A549 (cell line): ENCODE measurements around the gene KCTD11. TPM values are rescaled to one million over a fixed set of nuclear protein-coding genes. Genes with fewer than 3 reads are reported as not detected.

Experiments
- ATAC-seq, 2 experiments: fragments of 200-7000 bp in 1 of 2; fragments of >200 bp in 1 of 2; cut with Nextera tagmentation in 1 of 2; cut with Tn5 transposase in 1 of 2; 3 replicates each; pipeline versions ENCODE4 v1.8.0 to v1.9.1; 2018 to 2020; ENCODE audit warnings: mild to moderate bottlenecking in 1 of 2, moderate library complexity in 1 of 2
- CTCF ChIA-PET: fragments of 300-600 bp; sonication (Branson Sonifier 250); formaldehyde crosslinking; extraction: SDS; loops from one replicate; lab custom pipeline; 2021; ENCODE audit warnings: antibody characterized with exemption, inconsistent platforms; lab: Yijun Ruan, JAX
- POLR2A ChIA-PET: fragments of 350-600 bp; formaldehyde crosslinking; extraction: SDS; loops from one replicate; lab custom pipeline; 2021; ENCODE audit warnings: antibody characterized with exemption, inconsistent platforms; lab: Yijun Ruan, JAX
- DNase-seq, 2 experiments: peaks; one replicate each; pipeline versions ENCODE4 v3.0.0 to v3.0.0-alpha.2; 2011 to 2016; ENCODE audit warnings: low read depth in 1 of 2, low spot score in 1 of 2
- FAIRE-seq: peaks from 2 replicates; lab custom pipeline; 2011; peaks lifted over from hg19 to GRCh38; lab: Jason Lieb, UNC
- H3K27ac ChIP-seq, 2 experiments: fragments of >200 bp; sonication (Bioruptor Twin); formaldehyde crosslinking; 3 replicates each; pipeline ENCODE4 v1.5.1; 2016 to 2017
- H3K4me1 ChIP-seq: fragments of >200 bp; sonication (Bioruptor Twin); formaldehyde crosslinking; 3 replicates; pipeline ENCODE4 v1.6.1; 2016
- H3K4me2 ChIP-seq: fragments of >200 bp; sonication (Bioruptor Twin); formaldehyde crosslinking; 3 replicates; pipeline ENCODE4 v1.6.1; 2016
- H3K4me3 ChIP-seq: fragments of >200 bp; sonication (Bioruptor Twin); formaldehyde crosslinking; 3 replicates; pipeline ENCODE4 v1.5.1; 2016
- H3K9me3 ChIP-seq: fragments of >200 bp; sonication (Bioruptor Twin); formaldehyde crosslinking; 3 replicates; pipeline ENCODE4 v1.6.1; 2016
- BCL3 ChIP-seq: fragments of >200 bp; sonication (Bioruptor Twin); formaldehyde crosslinking; IDR thresholded peaks from 3 replicates; pipeline ENCODE4 v1.6.1; 2016
- BHLHE40 ChIP-seq: IDR thresholded peaks from 2 replicates; pipeline ENCODE4 v1.6.1; 2012; ENCODE audit warnings: low read depth, low read length, inconsistent platforms
- CBX8 ChIP-seq: fragments of 200-600 bp; sonication (generic); IDR thresholded peaks from 2 replicates; pipeline ENCODE4 v1.6.1; 2016
- CTCF ChIP-seq: fragments of >200 bp; sonication (Bioruptor Twin); formaldehyde crosslinking; IDR thresholded peaks from 3 replicates; pipeline ENCODE4 v1.5.1; 2016
- EHF ChIP-seq: fragments of 250-450 bp; sonication (Bioruptor Pico); IDR thresholded peaks from 2 replicates; pipeline ENCODE4 v1.5.0; 2020; ENCODE audit warnings: mild to moderate bottlenecking
- EP300 ChIP-seq, 2 experiments: fragments of >200 bp; sonication (Bioruptor Twin); formaldehyde crosslinking; IDR thresholded peaks; 2 replicates in 1 of 2; 3 replicates in 1 of 2; pipeline ENCODE4 v1.6.1; 2016 to 2017
- ESRRA ChIP-seq: fragments of 150-350 bp; IDR thresholded peaks from 2 replicates; pipeline ENCODE4 v1.6.1; 2014; ENCODE audit warnings: mild to moderate bottlenecking, low read length, borderline replicate concordance
- GATA3 ChIP-seq: IDR thresholded peaks from 2 replicates; pipeline ENCODE4 v1.6.1; 2012; ENCODE audit warnings: borderline replicate concordance
- HMGXB4 ChIP-seq: fragments of 250-450 bp; sonication (Bioruptor Pico); IDR thresholded peaks from 2 replicates; pipeline ENCODE4 v1.5.0; 2021; ENCODE audit warnings: mild to moderate bottlenecking, moderate library complexity, borderline replicate concordance
- HOXB5 ChIP-seq: fragments of 250-450 bp; sonication (Bioruptor Pico); IDR thresholded peaks from 2 replicates; pipeline ENCODE4 v1.5.0; 2020; ENCODE audit warnings: mild to moderate bottlenecking, moderate library complexity
- KDM5A ChIP-seq: fragments of 200-600 bp; sonication (generic); IDR thresholded peaks from 2 replicates; pipeline ENCODE4 v1.6.1; 2016; ENCODE audit warnings: antibody characterized with exemption, mild to moderate bottlenecking
- MAFK ChIP-seq: fragments of 450-650 bp; IDR thresholded peaks from 2 replicates; pipeline ENCODE4 v1.6.1; 2014; ENCODE audit not compliant: partially characterized antibody
- MAX ChIP-seq: IDR thresholded peaks from 2 replicates; pipeline ENCODE4 v1.6.1; 2012
- MYC ChIP-seq: IDR thresholded peaks from 2 replicates; pipeline ENCODE4 v1.6.1; 2012; ENCODE audit warnings: mild to moderate bottlenecking, inconsistent platforms, low read length, improper control_type of control experiment, borderline replicate concordance
- NFE2L2 ChIP-seq: fragments of 150-350 bp; conservative IDR thresholded peaks from 2 replicates; pipeline ENCODE4 v1.6.1; 2014; ENCODE audit warnings: low read length
- POLR2A ChIP-seq: IDR thresholded peaks from 2 replicates; pipeline ENCODE4 v1.6.1; 2012; ENCODE audit warnings: mild to moderate bottlenecking, low read length
- POLR2AphosphoS2 ChIP-seq: conservative IDR thresholded peaks from 2 replicates; pipeline ENCODE4 v1.6.1; 2012; ENCODE audit warnings: low read length, improper control_type of control experiment, inconsistent platforms
- RARB ChIP-seq: fragments of 250-450 bp; sonication (Bioruptor Pico); IDR thresholded peaks from 2 replicates; pipeline ENCODE4 v1.8.0; 2021; ENCODE audit warnings: mild to moderate bottlenecking, moderate library complexity
- REST ChIP-seq: fragments of 200-600 bp; sonication (generic); IDR thresholded peaks from 2 replicates; pipeline ENCODE4 v1.6.1; 2016; ENCODE audit warnings: antibody characterized with exemption, mild to moderate bottlenecking, moderate library complexity
- RFX5 ChIP-seq: fragments of 450-650 bp; IDR thresholded peaks from 2 replicates; pipeline ENCODE4 v1.7.1; 2014; ENCODE audit warnings: antibody characterized with exemption, mild to moderate bottlenecking, moderate library complexity
- SREBF2 ChIP-seq: fragments of 450-650 bp; IDR thresholded peaks from 2 replicates; pipeline ENCODE4 v1.6.1; 2014; ENCODE audit warnings: mild to moderate bottlenecking, moderate library complexity
- WGBS: methylation state at CpG from one replicate; pipeline ENCODE4 v1.1.6; 2017; ENCODE audit errors: missing lambda C conversion rate; 5-methylcytosine and 5-hydroxymethylcytosine counted together
- polyA plus RNA-seq, 4 experiments: library from polyadenylated mRNA; depleted of rRNA in 3 of 4; stranded (reverse); fragments of >200 nt; fragmentation: RNase III in 1 of 4; extraction: RNeasy Plus Mini Kit Qiagen cat#74134 plus additional on column Dnase treatment in 1 of 4; gene quantifications; 2 replicates in 3 of 4; 3 replicates in 1 of 4; pipeline ENCODE4 v1.2.3, GENCODE V29; 2011 to 2017

KCTD11 gene
- polyA plus RNA-seq, 2 of the 4 experiments (the other 2 are of a cell fraction), result 6.1 to 10.3 TPM

GRCh38 chr17:7327501-7327900, 24.5 kb upstream of the KCTD11 start:
- POLR2A ChIA-PET, result no interaction called here
- WGBS, result 94% methylated on average over 17 of the region's 17 CpGs
- no peak overlapping the region for H3K4me3 ChIP-seq
- H3K9me3 ChIP-seq, result no peaks in the 10 kb centered on the region
- peaks cover 15% of the 10 kb centered on the region; the same call in 2 of the 3 replicates for H3K4me1 ChIP-seq
- CTCF ChIA-PET, result interaction anchor here (0.9 to 23.9 kb wide), 12 partner anchors 7 to 281 kb away, joined by 3 to 433 read pairs (median 6); partner anchors contain the start of genes ACAP1, GPS2, SLC2A4 and TMEM95
- DNase-seq, result no peak
- FAIRE-seq, result no peak
- peak overlapping the region; percentile 95 for H3K4me2 ChIP-seq
- no peak overlapping the region for H3K27ac ChIP-seq
- ATAC-seq, result no peak
- TF ChIP-seq RFX5, result no peak
- TF ChIP-seq POLR2A, result peak; percentile 4; the same call in 1 of the 2 replicates
- no peak for TF ChIP-seq SREBF2
- no peak for TF ChIP-seq EP300 (IDR thresholded peaks at IDR 0.05)
- no peak for TF ChIP-seq BHLHE40

GRCh38 chr17:7328009-7328408, 24.0 kb upstream of the KCTD11 start:
- H3K27ac ChIP-seq, result peak overlapping the region in 1 of 2 experiments; percentile 98; a peak in 3 of 6 replicates
- POLR2A ChIA-PET, result no interaction called here

GRCh38 chr17:7328840-7329373, 23.1 kb upstream of the KCTD11 start, which contains the start of gene NEURL4:
Gene NEURL4, minus strand, starts transcription at chr17:7329335. Its CDS starts 23 bp downstream, at chr17:7329312.
- Histone ChIP-seq H3K9me3 (no peaks in the 10 kb centered on the region), H3K4me1 (peaks cover 15% of the 10 kb centered on the region; the same call in 2 of the 3 replicates), H3K4me2 (peak within 1 kb of the TSS; percentile 95), H3K4me3 (peak within 1 kb of the TSS; percentile 81), H3K27ac (peak within 1 kb of the TSS; percentile 89 to 98)
- no peak for FAIRE-seq
- ATAC-seq, result peak; percentile 50 to 63
- DNase-seq, result peak in 1 of 2 experiments; percentile 44
- CTCF ChIA-PET, result interaction anchor here (0.8 to 23.9 kb wide), 10 partner anchors 9 to 283 kb away, joined by 3 to 433 read pairs (median 7); partner anchors contain the start of genes ACAP1, SENP3 and SLC2A4
- 2% methylated on average over 30 of the region's 50 CpGs for WGBS
- POLR2A ChIA-PET, result interaction anchor here (0.9 to 1.6 kb wide), 9 partner anchors 9 to 231 kb away, joined by 3 to 22 read pairs (median 5); partner anchors contain the start of genes GPS2 and PLSCR3
- TF ChIP-seq BCL3 (no peak), CBX8 (no peak), REST (no peak), RARB (CRISPR knock-in tag) (no peak), NFE2L2 (no peak), ESRRA (no peak), POLR2A (peak; percentile 56)

More at GRCh38 chr17:7328009-7328408, 24.0 kb upstream of the KCTD11 start:
- Histone ChIP-seq H3K4me3 (peak overlapping the region; percentile 81; the same call in 2 of the 3 replicates), H3K4me1 (peaks cover 15% of the 10 kb centered on the region; the same call in 2 of the 3 replicates), H3K4me2 (peak overlapping the region; percentile 95), H3K9me3 (no peaks in the 10 kb centered on the region)
- CTCF ChIA-PET, result interaction anchor here (0.8 to 23.9 kb wide), 6 partner anchors 8 to 48 kb away, joined by 3 to 433 read pairs (median 6); partner anchors contain the start of genes ACAP1, SLC2A4 and TMEM95
- TF ChIP-seq MAFK (no peak), HMGXB4 (CRISPR knock-in tag) (no peak), EP300 (IDR thresholded peaks at IDR 0.05) (no peak), MAX (no peak), HOXB5 (CRISPR knock-in tag) (no peak), POLR2AphosphoS2 (no peak), RFX5 (no peak), CTCF (no peak), KDM5A (no peak), GATA3 (no peak), EHF (CRISPR knock-in tag) (no peak), MYC (no peak)
- no peak for DNase-seq
- WGBS, result 94% methylated on average over 1 of the region's 1 CpG
- ATAC-seq, result no peak
- FAIRE-seq, result no peak
